Measurements from ENCODE around the gene OSBP2.
"Not testable (repeated sequence)": the region's sequence is repeated elsewhere in the genome, so short reads cannot be mapped to it uniquely, and the experiment has no call there.

The OSBP2 gene

GRCh38 chr22:30694640-30695350 is at the start of gene OSBP2:
OSBP2 (plus strand) TSS chr22:30694874; CDS start chr22:30694910, 36 bp downstream.
- peak in 1 of 2 donors; percentile 28 for DNase-seq

DNA sequence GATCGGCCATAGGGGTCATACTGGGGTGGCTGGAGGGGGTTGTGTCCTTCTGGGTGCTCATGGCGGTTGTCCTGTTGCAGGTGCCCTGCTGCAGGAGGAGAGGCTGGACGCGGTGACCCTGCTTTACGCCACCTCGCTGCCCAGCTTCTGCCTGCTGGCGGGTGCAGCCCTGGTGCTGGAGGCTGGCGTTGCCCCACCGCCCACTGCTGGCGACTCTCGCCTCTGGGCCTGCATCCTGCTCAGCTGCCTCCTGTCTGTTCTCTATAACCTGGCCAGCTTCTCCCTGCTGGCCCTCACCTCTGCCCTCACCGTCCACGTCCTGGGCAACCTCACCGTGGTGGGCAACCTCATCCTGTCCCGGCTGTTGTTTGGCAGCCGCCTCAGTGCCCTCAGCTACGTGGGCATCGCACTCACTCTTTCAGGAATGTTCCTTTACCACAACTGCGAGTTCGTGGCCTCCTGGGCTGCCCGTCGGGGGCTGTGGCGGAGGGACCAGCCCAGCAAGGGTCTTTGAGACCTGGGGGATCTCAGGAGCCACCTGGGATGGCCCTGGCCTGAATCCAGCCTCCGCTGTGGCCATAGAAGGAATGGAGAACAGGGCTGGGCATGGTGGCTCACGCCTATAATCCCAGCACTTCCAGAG is 48.0 kb upstream of the OSBP2 start:
- no peak for DNase-seq

- DNase-seq: no peak
Observed at GRCh38 chr22:30647536-30647935, 47.1 kb upstream of the OSBP2 start.

GRCh38 chr22:30648825-30649224 is 45.8 kb upstream of the OSBP2 start:
- no peak for DNase-seq

DNA sequence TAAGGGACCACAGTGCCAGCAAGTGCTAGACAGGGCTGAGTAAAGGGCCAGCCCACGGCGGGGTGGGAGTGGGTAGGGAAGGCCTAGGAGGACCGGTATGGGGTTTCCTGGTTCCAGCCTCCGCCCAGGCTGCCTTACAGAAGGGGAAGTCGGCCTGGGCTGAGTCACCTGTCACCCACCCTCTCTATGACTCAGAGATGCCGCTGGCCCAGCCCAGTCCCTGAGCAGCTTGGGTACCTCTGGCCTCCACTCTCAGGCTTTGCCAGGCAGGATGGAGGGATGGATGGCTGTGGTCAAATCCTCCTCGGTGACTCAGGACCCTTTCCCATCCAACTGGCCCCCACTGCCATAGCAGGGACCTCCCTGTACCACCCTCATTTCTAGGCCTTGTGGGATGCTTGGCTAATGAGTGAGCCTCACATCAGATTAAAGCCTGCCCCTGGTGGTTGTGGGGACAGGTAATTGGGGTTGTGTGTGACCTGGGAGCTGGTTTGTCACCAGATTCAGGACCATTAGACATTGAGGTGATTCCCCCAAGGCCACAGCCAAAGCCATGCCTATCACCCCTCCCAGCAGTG is 45.2 kb upstream of the OSBP2 start:
- DNase-seq: peak; percentile 50 to 75

DNA sequence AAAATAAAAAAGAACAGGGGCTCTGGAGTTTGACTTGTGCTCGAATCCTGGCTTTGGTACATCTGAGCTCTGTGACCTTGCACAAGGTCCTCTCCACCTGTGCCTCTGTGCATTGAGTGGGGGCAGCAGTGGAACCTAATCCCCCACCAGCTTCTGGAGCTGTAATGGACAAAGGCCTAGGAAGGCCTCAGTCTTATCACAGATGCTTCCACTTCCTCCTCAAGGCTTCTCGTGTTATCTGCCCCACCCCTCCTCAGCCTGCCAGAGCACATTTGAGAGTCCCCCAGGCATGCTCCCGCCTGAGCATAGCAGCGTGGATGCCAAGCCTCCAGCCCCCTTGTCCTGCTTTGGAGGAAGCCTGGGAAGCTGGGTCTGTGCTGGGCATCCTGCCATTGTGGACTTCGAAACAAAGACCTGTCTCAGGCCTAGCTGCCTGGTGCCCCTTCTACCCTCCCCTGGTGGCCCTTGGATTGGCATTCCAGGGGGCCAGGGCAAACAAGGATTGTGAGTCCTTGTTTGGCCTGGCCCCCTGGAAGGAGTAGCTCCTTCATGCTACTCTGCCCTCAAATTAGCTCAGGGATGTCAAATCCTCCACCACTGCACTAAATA is 44.1 kb upstream of the OSBP2 start:
- no peak for DNase-seq

DNA sequence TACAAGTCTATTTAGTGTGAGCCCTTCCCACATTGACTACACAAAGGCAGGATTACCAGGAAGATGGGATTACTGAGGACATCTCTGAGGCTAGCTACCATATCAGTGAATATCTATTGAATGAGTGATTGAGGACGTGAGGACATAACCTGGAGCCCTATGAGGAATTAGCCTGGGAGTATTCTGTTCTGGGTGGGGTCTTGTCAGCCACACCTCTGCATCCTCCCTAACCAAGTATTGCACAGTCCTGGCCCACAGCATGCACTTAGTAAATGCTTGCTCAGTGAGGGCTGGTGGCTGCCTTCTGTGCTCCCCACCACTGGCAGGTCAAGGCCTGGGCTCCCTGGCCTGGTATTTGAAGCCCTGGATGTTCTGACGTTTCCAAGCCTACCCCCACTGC is 41.8 kb upstream of the OSBP2 start:
- no peak for DNase-seq

DNA sequence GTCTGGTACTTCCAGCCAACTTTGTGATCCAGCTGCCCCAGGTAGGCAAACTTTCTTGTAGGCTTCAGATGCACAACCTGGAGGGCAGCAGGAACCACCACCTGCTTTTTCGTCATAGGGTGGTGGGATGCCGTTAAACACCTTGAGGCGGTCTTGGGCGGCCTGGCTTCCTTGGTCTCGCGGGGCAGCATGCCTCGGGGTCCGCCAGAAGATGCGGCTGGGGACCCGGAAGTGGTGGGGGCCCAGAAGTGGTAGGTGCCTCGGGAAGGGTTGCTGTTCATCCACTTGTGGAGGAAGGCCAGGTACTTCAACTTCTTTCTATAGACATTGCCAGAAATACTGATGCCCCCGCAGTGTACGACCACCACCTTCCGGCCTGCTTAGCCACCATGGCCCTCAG is 40.3 kb upstream of the OSBP2 start:
- no peak for DNase-seq

DNA sequence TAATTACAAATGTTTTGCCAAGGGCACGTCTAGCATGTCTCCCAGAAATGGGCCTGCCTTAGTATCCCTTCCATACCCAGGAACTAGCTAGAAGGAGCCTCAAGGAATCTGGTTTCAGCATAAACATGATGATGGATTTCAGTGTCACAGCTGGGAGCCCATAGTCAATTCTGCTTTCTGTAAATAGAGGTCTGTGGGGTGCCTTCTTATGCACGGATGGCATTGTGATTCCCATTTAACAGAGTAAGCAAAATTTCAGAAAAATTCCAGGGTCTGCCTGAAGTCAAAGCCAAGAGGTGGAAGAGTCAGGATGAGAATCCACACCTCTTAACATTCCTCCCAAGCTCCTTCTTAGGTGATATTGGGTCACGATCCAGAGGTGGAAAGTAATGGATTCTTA is 39.1 kb upstream of the OSBP2 start:
- no peak for DNase-seq

GRCh38 chr22:30662040-30662439 is 32.6 kb upstream of the OSBP2 start:
- no peak for DNase-seq

DNA sequence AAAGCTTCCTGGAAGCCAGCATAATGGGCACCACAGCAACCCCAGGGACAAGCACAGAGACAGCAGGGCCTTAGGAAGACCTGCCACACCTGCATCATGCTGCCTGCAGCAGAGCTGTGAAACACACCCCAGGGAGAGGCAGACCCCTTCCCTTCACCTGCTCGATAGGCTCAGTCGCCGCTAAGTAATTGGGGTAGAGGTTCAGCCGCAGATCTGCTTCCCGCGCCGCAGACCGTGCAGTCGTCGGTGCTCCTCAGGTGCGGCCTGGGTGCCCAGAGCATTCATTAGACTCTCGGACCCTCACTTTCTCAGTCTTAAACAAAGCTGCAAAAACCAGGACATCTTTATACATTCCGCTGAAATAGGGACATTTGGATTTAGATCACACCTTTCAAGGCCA is 29.9 kb upstream of the OSBP2 start:
- DNase-seq: no peak

DNA sequence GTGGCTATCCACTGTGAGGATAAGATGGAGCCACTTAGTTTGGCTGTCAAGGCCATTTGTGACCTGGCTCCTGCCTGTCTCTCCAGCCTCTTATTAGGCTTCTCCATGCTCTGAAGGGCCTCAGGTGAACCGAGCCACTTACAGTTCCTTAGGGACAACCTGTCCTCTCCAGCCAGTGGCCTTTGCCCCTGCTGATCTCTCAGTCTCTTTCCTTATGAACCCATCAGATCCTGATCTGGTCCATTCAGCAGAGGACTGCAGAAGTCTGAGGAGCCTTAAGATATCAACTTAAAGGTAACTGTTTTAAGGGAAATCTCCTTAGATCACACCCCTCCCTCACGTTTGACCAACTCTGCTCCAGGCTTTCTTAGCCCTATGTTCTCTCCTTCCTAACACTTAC is 29.4 kb upstream of the OSBP2 start:
- no peak for DNase-seq

DNA sequence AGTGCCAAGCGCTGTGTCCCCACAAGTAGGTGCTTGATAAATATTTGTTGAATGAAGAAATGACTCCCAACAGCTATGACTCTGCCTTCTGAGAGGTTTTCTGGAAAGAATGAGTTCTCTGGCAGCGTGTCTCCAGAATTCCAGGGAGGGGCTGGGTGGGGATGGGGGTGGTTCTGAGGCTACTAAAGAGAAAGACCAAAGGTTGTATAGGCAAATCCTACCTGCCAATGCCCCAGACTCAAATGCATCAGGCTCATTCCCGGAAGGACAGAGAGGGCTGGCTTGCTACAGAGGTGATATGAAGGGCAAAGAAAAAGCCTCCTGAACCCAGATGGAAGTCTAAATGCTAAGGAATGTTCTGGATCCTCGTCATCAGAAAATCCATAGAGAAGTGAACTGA is 28.9 kb upstream of the OSBP2 start:
- DNase-seq: no peak

DNA sequence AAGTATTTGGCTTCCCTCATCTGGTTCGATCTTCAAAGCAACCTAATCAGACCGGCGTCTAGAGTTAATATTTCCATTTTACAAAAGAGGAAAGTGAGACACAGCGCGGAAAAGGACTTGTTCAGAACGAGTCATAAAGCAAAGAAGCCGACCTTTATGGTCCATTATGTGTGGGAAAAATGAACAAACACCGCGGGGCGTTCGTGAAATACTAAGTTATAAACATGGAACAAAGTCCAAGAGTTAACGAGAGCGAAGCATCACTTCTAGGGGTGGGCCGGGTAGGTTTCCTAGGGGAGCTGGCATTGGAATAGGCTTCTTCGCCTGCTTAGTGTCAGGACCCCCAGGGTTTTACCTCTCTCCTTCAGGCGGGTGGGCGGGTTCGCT is 27.6 kb upstream of the OSBP2 start:
- DNase-seq: peak in 1 of 2 donors; percentile 7

DNA sequence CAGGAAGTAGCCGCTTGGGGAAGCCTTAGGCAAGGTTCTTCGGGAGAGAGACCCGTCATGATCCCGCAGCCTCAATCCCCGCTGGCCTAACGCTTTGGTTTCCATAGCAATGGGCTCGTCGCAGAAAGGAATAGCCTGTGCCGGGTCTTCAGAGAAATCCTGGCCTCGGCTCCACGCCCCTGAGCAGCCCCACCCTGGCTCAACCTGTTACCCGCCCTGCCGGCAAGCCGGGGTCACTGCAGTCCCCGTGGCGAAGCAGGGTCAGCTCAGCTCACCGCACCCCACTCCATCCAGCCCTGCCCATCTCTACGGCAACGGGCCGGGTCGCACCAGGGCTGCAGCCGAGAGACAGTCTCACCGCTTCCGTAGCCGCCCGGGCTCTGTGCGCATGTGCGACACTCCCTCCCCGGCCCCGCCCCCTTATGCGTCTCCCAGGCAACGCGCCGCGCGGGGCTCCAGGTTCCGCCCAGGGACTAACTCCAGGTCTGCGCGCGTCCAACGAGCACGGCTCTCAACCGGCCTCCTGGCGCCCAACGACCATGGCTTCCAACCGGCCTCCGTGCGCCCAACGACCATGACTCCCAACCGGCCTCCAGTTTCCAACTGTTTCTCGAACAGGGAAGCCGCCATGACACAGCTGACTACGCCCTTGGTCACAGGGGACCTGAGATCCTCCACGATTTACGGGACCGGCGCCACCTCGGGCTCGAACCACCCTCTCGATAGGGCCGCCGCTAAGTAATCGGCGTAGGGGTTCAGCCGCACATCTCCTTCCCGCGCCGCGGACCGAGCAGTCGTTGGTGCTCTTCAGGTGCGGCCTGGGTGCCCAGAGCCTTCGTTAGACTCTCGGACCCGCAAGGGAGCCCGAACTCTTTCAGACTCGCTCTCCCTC is 26.9 kb upstream of the OSBP2 start, which contains the start of gene DUSP18:
TSS of gene DUSP18 (minus strand) at position 382 of the 892 bp plus-strand sequence. CDS start 3,872 bp downstream, outside the sequence.
- peak; percentile 93 to 95 for DNase-seq

DNA sequence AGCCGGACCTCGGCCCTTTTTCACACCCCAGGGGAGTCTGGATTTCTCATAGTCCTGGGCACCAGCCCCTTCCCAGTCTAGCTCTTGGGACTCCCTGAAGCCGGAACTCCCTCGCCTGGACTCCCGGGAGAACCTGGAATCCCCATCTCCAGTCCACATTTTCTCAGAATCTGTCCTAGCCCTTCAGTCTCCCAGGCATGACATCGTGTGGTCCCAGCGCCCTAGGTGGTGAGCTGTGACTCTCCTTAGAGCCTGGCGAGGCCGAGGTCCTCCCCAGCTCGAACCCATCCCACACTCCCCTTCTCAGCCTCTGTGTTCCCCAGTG is 26.3 kb upstream of the OSBP2 start:
- DNase-seq: no peak

DNA sequence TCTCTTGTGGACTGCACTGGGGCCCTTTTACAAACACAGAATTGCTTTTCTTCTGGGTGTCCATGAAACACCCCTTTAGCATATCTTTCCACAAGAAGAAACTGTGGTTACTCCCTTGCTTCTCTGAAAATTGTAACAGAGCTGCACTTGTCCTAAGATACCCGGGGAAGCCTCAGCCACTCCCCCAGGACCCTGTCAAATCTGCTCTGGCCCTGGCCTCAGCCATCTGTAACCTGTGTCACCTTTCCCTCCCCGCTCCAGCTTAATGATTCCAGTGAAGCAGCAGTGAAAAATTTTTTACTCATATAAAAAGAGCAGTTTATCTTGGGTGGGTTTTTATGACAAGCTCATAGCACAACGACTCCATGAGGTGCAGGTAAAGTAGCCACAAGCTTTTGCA is 23.6 kb upstream of the OSBP2 start:
- DNase-seq: no peak

- no peak for DNase-seq
Observed at GRCh38 chr22:30673136-30673535, 21.5 kb upstream of the OSBP2 start.

DNA sequence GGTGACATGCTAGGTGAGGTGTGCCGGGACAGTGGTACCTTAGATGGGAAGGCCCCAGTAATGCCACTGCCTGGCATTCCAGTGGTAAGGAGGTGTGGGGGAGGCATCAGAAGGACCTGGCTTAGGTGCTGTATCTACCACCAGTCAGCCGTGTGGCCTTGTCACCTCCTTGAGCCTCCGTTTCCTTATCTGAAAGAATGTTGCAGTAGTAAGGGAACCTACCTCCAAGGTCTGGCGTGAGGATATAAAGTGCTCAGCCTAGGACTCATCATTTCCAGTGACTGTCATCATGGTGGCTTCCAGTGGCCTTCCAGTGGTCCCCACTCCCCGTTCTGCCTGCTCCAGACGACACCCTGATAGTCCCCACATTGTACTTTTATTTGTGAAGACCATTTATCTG is 20.2 kb upstream of the OSBP2 start:
- no peak for DNase-seq

DNA sequence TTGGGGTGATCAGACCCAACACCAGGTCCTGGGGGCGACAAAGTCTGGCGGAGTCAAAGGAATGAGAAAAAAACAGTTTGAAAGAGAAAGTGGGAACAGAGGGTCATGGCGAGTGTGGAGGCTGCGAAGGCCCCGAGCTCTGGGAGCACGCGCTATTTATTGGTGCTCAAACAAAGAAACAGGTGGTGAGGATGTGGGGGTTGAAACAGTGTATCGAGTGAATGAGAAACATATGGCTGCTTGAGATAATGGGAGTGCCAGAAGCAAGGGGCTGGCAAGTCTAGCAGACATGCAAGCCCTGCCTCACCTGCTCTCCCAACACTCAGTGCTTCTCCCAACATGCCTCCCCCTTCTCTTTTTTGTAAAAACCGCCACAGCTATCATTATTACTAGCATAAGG is 19.2 kb upstream of the OSBP2 start:
- DNase-seq: no peak

DNA sequence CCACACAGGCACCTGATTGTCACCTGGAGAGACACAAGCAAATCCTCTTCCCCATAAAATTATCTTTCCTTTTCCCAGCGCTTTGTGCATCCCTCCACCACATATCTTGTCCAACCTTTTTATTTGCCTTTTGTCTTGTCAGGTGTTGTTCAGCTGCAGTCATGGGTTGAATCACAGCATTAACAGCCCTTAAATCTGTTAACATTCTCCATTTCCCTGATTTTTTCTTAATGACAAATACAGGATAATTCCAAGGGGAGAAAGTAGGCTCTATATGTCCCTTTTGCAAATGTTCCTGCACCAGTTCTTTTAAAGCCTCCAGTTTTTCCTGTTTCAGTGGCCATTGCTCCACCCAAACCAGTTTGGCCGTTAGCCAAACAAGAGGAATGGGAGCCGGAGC is 18.1 kb upstream of the OSBP2 start:
- DNase-seq: not testable (repeated sequence)

- not testable (repeated sequence) for DNase-seq
Observed at GRCh38 chr22:30679895-30680690, 14.6 kb upstream of the OSBP2 start.

All from CD4-positive, alpha-beta T cell treated with Interleukin-4 for 1 hour (primary cell).